B cell (primary cell): ENCODE measurements around the gene ARHGAP32. TPM values are rescaled to one million over a fixed set of nuclear protein-coding genes. Genes with fewer than 3 reads are reported as not detected.

ENCODE experiments used
- ATAC-seq: fragments of 200-7000 bp; cut with Tn5 transposase; one replicate; pipeline ENCODE4 v1.10.0; 2021; ENCODE audit warnings: low read depth, mild to moderate bottlenecking, moderate number of reproducible peaks, moderate library complexity
- CTCF ChIA-PET: fragments of 350-600 bp; sonication (Branson Sonifier 250); formaldehyde crosslinking; loops from one replicate; lab custom pipeline; 2021; ENCODE audit warnings: antibody characterized with exemption, inconsistent platforms; lab: Charles Lee
- POLR2A ChIA-PET: fragments of 350-600 bp; sonication (Branson Sonifier 250); formaldehyde crosslinking; loops from one replicate; lab custom pipeline; 2021; ENCODE audit warnings: antibody characterized with exemption; lab: Charles Lee
- DNase-seq: peaks from one replicate; pipeline ENCODE4 v3.0.0; 2013
- H2AFZ ChIP-seq: 2 replicates; pipeline ENCODE4 v1.6.1; 2012; ENCODE audit warnings: mild to moderate bottlenecking, low read depth, low read length; ENCODE audit not compliant: insufficient read depth, poor library complexity, severe bottlenecking
- H3K27ac ChIP-seq, 2 donors: 1 replicate in 1 of 2; 2 replicates in 1 of 2; pipeline ENCODE4 v1.5.1; 2012 to 2013; ENCODE audit warnings: low read length in 2 of 2, mild to moderate bottlenecking in 2 of 2, moderate library complexity in 1 of 2
- H3K27me3 ChIP-seq, 4 experiments: fragments of 200-600 bp in 1 of 4; sonication (generic) in 1 of 4; replicated peaks in 1 of 4; 1 replicate in 2 of 4; 2 replicates in 2 of 4; pipeline versions ENCODE4 v1.6.1 to v1.7.0; 2013 to 2016; ENCODE audit warnings: low read length in 3 of 4, mild to moderate bottlenecking in 2 of 4, mixed read lengths in 1 of 4, moderate library complexity in 1 of 4; ENCODE audit not compliant: insufficient read depth in 4 of 4, control insufficient read depth in 3 of 4; ENCODE audit errors: control extremely low read depth in 1 of 4
- H3K36me3 ChIP-seq, 2 experiments: replicated peaks in 1 of 2; 1 replicate in 1 of 2; 2 replicates in 1 of 2; pipeline versions ENCODE4 v1.6.1 to v1.7.1; 2013; ENCODE audit warnings: low read length in 1 of 2; ENCODE audit not compliant: insufficient read depth in 2 of 2, control insufficient read depth in 1 of 2; ENCODE audit errors: control extremely low read depth in 1 of 2, extremely low read depth in 1 of 2
- H3K4me1 ChIP-seq, 2 donors: fragments of 200-600 bp in 1 of 2; sonication (generic) in 1 of 2; 1 replicate in 1 of 2; 2 replicates in 1 of 2; pipeline versions ENCODE4 v1.5.1 to v1.6.1; 2013 to 2017; ENCODE audit warnings: low read length in 2 of 2; ENCODE audit not compliant: control insufficient read depth in 2 of 2, insufficient read depth in 2 of 2
- H3K4me2 ChIP-seq: replicated peaks from 2 replicates; pipeline ENCODE3; 2012; ENCODE audit warnings: mild to moderate bottlenecking, low read depth, low read length; ENCODE audit not compliant: poor library complexity, severe bottlenecking
- H3K4me3 ChIP-seq, 5 experiments: fragments of 200-600 bp in 1 of 5; sonication (generic) in 1 of 5; 1 replicate in 3 of 5; 2 replicates in 2 of 5; pipeline versions ENCODE4 v1.5.1 to v1.7.0; 2011 to 2016; ENCODE audit warnings: low read length in 4 of 5, mild to moderate bottlenecking in 4 of 5, low read depth in 2 of 5, control low read depth in 1 of 5, moderate library complexity in 1 of 5; ENCODE audit not compliant: insufficient read depth in 1 of 5; ENCODE audit errors: control extremely low read depth in 1 of 5, extremely low read depth in 1 of 5
- H3K79me2 ChIP-seq: fragments of 200-600 bp; sonication (generic); one replicate; pipeline ENCODE4 v1.6.0; 2016; ENCODE audit warnings: low read length; ENCODE audit not compliant: control insufficient read depth, insufficient read depth
- H3K9ac ChIP-seq: fragments of 200-600 bp; sonication (generic); 2 replicates; pipeline ENCODE4 v1.6.1; 2017; ENCODE audit warnings: mild to moderate bottlenecking, low read length, moderate library complexity
- H3K9me3 ChIP-seq, 3 donors: one replicate each; pipeline versions ENCODE4 v1.6.1 to v1.7.1; 2013; ENCODE audit warnings: low read length in 2 of 3; ENCODE audit not compliant: control insufficient read depth in 2 of 3, insufficient read depth in 1 of 3; ENCODE audit errors: control extremely low read depth in 1 of 3
- H4K20me1 ChIP-seq: 2 replicates; pipeline ENCODE4 v1.6.0; 2012; ENCODE audit warnings: mild to moderate bottlenecking, low read length; ENCODE audit not compliant: insufficient read depth, control insufficient read depth, poor library complexity, severe bottlenecking
- H3K27ac Mint-ChIP-seq: one replicate; pipeline ENCODE4 v1.8.0; 2021; ENCODE audit warnings: mixed read lengths
- H3K27me3 Mint-ChIP-seq: one replicate; pipeline ENCODE4 v1.8.0; 2021; ENCODE audit warnings: mixed read lengths
- H3K4me1 Mint-ChIP-seq: one replicate; pipeline ENCODE4 v1.8.0; 2021; ENCODE audit warnings: mixed read lengths
- H3K4me3 Mint-ChIP-seq: one replicate; pipeline ENCODE4 v1.8.0; 2021; ENCODE audit warnings: mixed read lengths
- H3K9me3 Mint-ChIP-seq: one replicate; pipeline ENCODE4 v1.8.0; 2022; ENCODE audit warnings: mixed read lengths; ENCODE audit not compliant: insufficient read depth
- EZH2 ChIP-seq: IDR thresholded peaks from 2 replicates; pipeline ENCODE4 v1.6.1; 2012; ENCODE audit warnings: borderline replicate concordance, low read depth, mild to moderate bottlenecking, moderate library complexity, low read length; ENCODE audit not compliant: insufficient read depth, poor library complexity, severe bottlenecking
- WGBS: methylation state at CpG from one replicate; pipeline ENCODE4 v1.1.5; 2013; ENCODE audit warnings: missing lambda C conversion rate; ENCODE audit not compliant: insufficient coverage; 5-methylcytosine and 5-hydroxymethylcytosine counted together
- intact Hi-C: fragments of 100-400 bp; cut with micrococcal nuclease; formaldehyde crosslinking; loops from one replicate; pipeline ENCODE4 v1.10.0; 2022
- polyA plus RNA-seq: library from polyadenylated mRNA; depleted of rRNA; stranded (reverse); fragments of >200 nt; gene quantifications from 2 replicates; pipeline ENCODE4 v1.2.3, GENCODE V29; 2012
- total RNA-seq, 2 donors: library from RNA; stranded (reverse); fragments of 120-200 nt in 1 of 2; gene quantifications; 1 replicate in 1 of 2; 2 replicates in 1 of 2; pipeline versions ENCODE4 v1.2.3 to v1.2.4, GENCODE V29; 2013 to 2022
- TF ChIP-seq, protein P1 (sequence below): fragments of 200-600 bp; IDR thresholded peaks from one replicate; pipeline ENCODE4 v1.8.0; 2022; ENCODE audit warnings: antibody characterized with exemption, mild to moderate bottlenecking

The ARHGAP32 gene
- total and polyA plus RNA-seq, 2 donors (not counting 1 experiment from before 2014, with no cell fraction given) = 4.4 to 10.6 TPM

DNA sequence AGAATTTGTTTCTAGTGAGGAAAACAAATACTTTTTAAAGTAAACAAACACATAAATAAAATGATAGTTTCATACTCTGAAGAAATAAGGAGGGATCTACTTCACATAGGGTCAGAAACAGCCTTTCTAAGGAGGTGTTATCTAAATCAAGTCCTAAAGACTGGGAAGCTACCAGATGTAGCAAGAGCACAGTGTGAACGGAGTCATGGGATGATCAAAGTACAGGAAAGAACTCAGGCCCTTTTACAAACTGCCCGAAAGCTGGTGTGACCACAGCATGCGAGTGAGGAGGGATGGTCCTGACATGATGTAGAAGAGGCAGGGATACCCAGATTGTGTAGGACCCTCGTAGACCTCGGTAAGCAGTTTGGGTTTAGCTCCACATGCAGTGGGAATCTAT lies 102.8 kb downstream of the ARHGAP32 start:
- Histone ChIP-seq H2AFZ (no peak overlapping the region), H3K4me3 (no peak overlapping the region), H3K27me3 (no peaks in the 10 kb centered on the region), H3K9ac (no peak overlapping the region), H3K79me2 (no peaks in the 10 kb centered on the region), H3K36me3 (peaks cover 0 to 4% of the 10 kb centered on the region in 2 experiments), H3K27ac (no peak overlapping the region), H3K4me2 (no peak overlapping the region), H3K4me1 (no peaks in the 10 kb centered on the region), H3K9me3 (peaks cover 0 to 7% (median 0%) of the 10 kb centered on the region in 3 donors), H4K20me1 (no peaks in the 10 kb centered on the region)
- Mint-ChIP-seq H3K4me1 (no peaks in the 10 kb centered on the region), H3K9me3 (peaks cover 5% of the 10 kb centered on the region), H3K4me3 (no peak overlapping the region), H3K27me3 (no peaks in the 10 kb centered on the region), H3K27ac (no peak overlapping the region)
- 93% methylated on average over 3 of the region's 5 CpGs for WGBS
- ChIA-PET CTCF (interaction anchor here (0.7 kb wide), 1 partner anchor 264 kb away, joined by 5 read pairs; no protein-coding TSS in a partner anchor), POLR2A (no interaction called here)
- intact Hi-C loops = no loop called here
- no peak for TF ChIP-seq EZH2
- TF ChIP-seq, protein P1, sequence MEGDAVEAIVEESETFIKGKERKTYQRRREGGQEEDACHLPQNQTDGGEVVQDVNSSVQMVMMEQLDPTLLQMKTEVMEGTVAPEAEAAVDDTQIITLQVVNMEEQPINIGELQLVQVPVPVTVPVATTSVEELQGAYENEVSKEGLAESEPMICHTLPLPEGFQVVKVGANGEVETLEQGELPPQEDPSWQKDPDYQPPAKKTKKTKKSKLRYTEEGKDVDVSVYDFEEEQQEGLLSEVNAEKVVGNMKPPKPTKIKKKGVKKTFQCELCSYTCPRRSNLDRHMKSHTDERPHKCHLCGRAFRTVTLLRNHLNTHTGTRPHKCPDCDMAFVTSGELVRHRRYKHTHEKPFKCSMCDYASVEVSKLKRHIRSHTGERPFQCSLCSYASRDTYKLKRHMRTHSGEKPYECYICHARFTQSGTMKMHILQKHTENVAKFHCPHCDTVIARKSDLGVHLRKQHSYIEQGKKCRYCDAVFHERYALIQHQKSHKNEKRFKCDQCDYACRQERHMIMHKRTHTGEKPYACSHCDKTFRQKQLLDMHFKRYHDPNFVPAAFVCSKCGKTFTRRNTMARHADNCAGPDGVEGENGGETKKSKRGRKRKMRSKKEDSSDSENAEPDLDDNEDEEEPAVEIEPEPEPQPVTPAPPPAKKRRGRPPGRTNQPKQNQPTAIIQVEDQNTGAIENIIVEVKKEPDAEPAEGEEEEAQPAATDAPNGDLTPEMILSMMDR = no peak
- DNase-seq (no peak), ATAC-seq (no peak)

DNA sequence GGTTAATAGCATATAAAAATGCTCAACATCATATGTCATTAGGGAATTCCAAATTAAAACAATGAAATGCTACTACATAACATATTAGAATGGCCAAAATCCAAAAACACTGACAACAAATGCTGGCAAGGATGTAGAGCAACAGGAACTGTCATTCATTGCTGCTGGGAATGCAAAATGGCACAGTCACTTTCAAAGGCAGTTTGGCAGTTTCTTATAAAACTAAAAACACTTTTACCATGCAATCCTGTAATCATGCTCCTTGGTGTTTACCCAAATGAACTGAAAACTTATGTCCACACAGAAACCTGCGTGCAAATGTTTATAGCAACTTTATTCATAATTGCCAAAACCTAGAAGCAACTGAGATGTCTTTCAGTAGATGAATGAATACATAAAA lies 105.1 kb downstream of the ARHGAP32 start:
- ATAC-seq (no peak), DNase-seq (no peak)
- peaks cover 17% of the 10 kb centered on the region for H3K9me3 Mint-ChIP-seq
- Histone ChIP-seq H3K9ac (no peak overlapping the region), H3K27me3 (no peaks in the 10 kb centered on the region), H3K9me3 (peaks cover 0 to 12% (median 0%) of the 10 kb centered on the region in 3 donors), H3K36me3 (peaks cover 0 to 4% of the 10 kb centered on the region in 2 experiments), H4K20me1 (no peaks in the 10 kb centered on the region), H3K27ac (no peak overlapping the region), H2AFZ (no peak overlapping the region), H3K79me2 (no peaks in the 10 kb centered on the region), H3K4me3 (no peak overlapping the region), H3K4me2 (no peak overlapping the region), H3K4me1 (no peaks in the 10 kb centered on the region)
- H3K27ac Mint-ChIP-seq = no peak overlapping the region
- H3K27me3 Mint-ChIP-seq = no peaks in the 10 kb centered on the region
- no peaks in the 10 kb centered on the region for H3K4me1 Mint-ChIP-seq
- CTCF ChIA-PET = no interaction called here
- POLR2A ChIA-PET = no interaction called here
- intact Hi-C loops = no loop called here
- WGBS = no CpG with 5 or more reads among the region's 1 CpG
- no peak overlapping the region for H3K4me3 Mint-ChIP-seq
- TF ChIP-seq, protein P1 = no peak
- no peak for TF ChIP-seq EZH2
